Measurements from ENCODE around the gene SLC40A1.
"Not testable (repeated sequence)": the region's sequence is repeated elsewhere in the genome, so short reads cannot be mapped to it uniquely, and the experiment has no call there.

SLC40A1 gene, protein sequence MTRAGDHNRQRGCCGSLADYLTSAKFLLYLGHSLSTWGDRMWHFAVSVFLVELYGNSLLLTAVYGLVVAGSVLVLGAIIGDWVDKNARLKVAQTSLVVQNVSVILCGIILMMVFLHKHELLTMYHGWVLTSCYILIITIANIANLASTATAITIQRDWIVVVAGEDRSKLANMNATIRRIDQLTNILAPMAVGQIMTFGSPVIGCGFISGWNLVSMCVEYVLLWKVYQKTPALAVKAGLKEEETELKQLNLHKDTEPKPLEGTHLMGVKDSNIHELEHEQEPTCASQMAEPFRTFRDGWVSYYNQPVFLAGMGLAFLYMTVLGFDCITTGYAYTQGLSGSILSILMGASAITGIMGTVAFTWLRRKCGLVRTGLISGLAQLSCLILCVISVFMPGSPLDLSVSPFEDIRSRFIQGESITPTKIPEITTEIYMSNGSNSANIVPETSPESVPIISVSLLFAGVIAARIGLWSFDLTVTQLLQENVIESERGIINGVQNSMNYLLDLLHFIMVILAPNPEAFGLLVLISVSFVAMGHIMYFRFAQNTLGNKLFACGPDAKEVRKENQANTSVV

GRCh38 chr2:189580658-189581353, at the start of gene SLC40A1:
Gene SLC40A1, minus strand, starts transcription at chr2:189580786. Its CDS starts 326 bp downstream, at chr2:189580460.
- DNase-seq = peak; percentile 74

GRCh38 chr2:189629531-189630453, 49.2 kb upstream of the SLC40A1 start:
- no peak for DNase-seq

DNA sequence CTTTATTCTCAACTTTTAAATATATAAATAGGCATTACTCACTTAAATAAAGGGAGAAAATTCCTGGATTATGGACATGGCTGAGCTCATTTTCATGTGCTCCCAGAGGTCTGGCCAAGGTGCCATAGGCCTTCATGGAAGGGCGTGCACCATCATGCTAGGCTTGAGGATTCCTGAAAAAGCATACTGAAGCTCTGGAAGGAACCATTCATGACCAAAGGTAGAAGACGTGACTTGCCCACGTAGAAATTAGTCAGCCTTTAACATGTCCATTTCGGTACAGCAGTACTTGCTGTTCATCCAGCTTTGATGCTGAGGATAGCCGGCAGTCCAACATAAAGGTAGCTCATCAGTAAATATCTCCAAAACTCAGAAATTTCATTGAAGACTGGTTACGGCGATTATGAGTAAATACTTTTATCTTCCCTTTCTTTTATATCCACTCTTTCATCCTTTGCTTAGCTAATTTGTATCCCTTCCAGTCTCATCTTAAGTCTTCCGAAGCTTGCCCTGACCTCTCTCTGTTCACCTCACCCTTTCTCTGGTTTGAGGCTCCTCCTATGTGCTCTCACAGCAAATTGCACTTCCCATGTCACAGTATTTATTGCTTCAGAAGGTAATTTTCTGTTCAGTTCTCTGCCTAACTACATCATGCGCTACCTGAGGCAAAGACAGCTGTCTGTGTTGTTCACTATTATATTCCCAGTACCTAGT, 48.4 kb upstream of the SLC40A1 start:
- no peak for DNase-seq

DNA sequence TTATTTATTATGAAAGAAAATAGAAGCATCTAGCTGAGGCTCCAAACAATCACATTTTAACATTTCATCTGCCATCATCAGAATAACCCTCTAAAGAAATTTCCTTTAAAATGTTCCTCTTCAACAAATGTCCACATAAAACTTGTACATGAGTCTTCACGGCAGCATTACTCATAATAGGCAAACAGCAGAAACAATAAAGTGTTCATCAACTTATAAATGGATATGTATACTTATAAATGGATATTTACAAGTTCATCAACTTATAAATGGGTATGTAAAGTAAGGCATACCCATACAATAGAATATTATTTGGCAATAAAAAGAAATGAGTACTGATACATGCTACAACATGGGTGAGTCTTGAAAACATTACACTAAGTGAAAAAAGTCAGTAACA, 47.2 kb upstream of the SLC40A1 start:
- DNase-seq = no peak

DNA sequence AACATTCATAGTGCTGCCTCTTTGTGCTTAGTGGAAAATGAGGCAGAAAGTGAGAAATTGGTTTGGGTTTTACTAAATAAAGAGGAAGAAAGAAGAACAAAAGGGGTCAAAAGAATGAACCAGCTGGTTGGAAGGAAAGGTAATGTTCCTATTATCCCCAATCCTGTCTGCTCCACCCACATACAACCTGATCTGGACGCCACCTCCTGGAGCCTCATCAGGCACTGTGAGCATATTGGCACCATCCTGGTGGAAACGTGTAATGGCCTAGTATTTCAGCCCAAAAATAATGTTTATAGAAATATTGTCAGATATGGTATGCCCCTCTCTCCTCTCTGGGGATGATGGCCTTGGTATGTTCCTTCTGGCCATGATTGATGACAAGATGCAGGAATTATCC, 45.0 kb upstream of the SLC40A1 start:
- DNase-seq = no peak

DNA sequence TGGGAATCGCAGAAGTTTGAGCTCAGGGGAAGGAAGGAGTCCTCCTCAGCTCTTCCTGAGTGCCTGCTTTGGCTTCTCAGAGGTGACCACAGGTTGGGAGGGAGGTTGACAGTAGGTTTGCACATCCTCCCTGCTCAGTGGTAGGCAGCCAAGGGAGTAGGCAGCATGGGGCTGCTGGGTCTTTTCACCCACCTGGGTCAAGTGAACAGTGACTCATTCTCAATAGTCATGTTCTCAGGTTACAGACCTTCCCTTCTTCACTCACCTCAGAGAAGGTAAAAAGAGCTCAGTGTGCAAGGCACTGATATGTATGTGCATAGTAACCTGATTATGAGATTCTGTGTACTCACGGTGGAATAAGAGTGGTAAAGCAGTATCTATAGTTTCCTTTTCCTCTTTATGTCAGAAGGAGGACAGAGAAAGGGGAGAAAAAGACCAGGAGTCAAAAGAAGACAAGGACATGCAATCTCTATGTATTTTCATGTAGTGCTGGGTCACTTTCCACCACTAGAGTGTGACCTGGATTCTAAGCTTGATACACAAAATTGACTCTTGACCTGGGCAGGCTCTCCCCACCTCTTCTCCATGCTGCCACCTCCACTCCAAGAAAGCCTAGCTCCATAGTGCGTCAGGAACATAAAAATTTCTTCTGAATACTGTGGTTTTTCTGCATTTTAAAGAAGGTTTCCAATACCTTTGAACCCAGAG, 44.2 kb upstream of the SLC40A1 start:
- DNase-seq = no peak

DNA sequence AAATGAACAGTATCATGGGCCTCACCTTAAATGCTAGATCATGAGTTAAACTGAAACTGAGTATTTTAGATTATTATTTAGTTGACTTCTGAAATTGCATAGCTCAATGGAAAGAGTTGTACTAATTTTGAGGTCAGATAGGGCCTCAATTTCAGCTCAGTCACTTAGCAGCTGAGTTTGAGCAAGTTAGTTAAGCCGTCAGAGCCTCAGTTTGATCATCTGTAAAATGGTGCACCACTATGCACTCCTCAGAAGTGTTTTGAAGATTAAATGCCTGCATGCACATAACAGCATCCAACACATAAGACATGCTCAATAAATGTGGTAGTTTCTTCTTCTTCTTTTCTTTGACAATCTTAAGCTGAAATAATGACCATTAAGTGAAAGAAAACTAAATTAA, 42.5 kb upstream of the SLC40A1 start:
- no peak for DNase-seq

DNA sequence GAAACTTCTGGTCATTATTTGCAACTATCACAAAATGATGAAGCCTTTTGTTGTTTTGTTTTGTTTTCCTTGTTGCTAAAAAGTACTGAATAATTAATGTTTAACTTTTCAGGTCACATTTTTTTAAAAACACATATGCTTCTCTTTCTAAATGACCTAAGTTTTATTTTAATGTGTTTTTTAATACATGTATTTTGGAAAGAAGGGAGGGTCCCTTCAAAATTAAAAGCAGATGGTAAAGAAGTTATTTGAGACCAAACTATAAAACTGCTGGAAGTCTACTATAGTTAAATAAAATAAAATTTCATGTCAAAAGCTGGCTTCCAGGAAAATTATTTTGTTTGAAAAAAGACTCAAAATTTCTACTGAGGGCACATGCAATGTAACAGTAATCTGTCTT, 41.2 kb upstream of the SLC40A1 start:
- DNase-seq = no peak

GRCh38 chr2:189618197-189618596, 37.6 kb upstream of the SLC40A1 start:
- no peak for DNase-seq

GRCh38 chr2:189614585-189614984, 34.0 kb upstream of the SLC40A1 start:
- DNase-seq = no peak

- no peak for DNase-seq
Measured at GRCh38 chr2:189613650-189614420, 33.2 kb upstream of the SLC40A1 start.

DNA sequence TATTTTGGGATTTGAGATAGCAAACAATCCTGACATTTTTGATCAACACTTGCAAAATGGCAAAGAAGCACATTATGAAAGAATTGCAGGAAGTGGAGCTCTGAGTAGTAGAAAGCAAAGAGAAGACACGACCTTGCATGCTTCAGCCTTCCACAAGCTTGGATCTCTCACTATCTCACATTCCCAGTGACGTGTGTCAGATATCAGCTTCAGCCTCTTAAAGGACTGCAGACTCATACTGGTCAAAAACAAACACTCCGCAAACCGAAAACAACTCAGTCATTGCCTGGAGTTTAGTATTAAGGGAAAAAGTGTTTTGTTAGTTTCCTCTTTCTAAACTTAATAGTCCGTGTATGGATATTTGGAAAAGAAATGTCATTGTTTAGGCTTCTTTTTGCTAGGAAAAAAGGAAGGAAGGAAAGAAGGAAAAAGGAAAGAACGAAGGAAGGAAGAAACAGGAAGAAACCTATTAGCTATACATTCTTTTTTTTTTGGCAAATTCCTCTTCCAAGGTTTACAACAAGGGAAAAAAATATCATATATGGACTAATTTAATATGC, 32.6 kb upstream of the SLC40A1 start:
- no peak for DNase-seq

DNA sequence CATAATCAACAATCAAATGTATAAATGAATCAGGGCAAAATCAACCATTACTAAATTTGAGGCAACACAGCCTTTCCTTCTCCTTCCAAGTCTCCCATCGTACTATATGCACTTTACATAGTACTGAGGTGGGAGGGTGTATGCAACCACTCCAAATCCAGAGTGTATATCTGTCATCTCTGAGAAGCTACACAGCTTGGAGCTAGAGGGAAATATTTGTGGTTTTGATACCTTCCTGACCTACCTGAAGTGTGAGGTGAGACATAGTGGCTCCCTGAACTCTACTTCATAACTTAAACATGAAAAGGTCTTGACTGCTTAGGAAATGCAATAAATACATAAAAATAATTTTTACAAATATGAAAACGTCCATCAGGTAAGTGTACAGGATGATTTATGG, 30.1 kb upstream of the SLC40A1 start:
- DNase-seq = no peak

DNA sequence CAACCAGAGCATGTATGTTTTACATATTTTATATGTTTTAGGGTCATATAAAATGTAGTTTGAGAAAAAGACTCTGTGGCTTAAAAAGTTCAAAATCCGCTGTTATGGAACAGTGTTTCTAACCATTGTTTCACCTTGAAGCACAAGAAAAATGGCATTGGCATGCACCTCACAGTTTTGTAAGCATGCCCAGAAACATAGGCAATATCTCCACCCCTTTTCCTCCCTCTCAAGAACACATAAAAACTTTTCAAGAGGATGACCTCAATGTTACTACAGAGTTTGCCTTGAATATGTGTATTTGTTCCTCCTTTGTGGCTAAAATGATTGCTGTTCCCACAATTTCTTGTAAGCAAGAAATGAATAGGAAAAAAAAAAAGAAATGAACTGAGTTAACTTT, 29.3 kb upstream of the SLC40A1 start:
- no peak for DNase-seq

DNA sequence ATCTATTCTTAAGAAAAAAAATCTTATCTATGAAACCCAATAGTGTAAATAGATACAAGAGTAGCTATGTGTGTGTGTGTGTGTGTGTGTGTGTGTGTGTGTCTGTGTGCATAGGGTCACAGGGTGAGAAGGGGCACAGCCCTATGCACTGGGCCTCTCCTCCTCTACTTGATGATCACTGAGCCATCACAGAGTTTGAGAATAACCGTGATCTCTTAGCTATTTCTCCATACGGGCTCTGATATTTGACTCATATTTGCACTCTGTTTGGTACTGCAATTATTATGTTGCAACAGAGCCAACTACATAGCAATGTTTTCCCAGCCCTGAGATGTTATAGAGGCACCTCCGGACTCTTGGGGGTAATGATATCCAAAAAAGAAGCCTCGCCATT, 28.8 kb upstream of the SLC40A1 start:
- no peak for DNase-seq

DNA sequence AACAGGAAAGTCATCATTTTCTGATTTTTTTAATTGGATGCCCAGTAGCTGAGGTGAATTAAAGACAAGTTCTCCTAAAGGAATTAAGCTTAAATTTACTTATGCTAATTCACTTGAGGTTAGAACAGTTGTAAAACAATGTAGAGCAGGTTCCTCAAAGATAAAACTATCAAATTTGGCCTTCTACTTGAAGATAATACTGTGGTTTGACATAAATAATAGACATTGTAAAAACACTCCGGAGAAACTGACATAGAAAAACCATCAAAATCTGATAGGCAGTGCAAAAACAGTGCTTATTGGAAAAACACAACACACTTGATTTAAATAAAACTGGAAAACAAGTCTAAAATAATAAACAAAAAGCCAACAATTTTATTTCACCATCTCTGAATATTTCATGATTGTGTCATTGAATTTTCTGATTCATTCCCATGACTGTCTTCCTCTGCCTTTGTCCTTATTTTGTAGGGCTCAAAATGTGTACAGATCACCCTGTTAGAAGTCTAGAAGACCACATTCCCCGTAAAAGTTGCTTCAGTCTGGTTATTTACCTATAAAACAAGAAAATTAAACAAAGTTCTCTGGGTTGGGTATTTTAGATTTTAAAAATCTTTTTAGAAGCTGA, 28.3 kb upstream of the SLC40A1 start:
- no peak for DNase-seq

DNA sequence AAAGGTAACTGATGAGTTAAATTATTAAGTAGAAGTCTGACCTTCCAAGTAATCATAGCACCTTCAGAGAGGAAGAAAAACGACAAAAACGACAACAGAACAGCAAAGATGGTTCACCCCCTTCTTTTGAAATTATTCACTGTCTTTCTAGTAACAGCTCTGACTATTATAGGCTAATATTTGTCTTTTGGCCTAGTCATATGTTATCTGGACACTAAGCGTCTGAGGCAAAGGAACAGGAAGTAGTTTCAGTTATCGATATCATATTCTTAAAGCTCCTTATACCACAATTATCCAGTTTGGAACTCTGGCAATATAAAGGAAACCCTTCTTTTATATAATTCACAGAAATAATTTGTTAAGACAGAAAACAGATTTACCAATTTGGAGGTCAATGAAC, 27.6 kb upstream of the SLC40A1 start:
- no peak for DNase-seq

DNA sequence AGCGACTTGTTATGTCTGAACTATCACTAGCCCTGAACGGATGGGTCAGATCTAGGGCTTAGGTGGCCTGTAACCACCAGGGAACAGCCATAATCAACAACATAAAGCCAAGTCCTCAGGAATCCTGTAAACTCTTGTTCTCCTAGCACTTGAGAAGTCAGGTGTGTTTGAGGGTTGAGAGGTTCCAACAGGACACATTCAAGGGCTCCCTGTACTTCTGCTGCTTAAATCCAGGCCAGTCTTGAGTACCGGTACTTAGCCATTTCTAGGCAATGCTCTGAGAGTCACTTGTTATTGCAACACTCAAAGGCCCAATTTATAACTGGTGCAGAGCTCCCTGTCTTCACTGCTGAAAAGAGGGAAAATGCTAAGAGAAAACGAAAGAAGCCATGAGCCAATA, 21.6 kb upstream of the SLC40A1 start:
- no peak for DNase-seq

DNA sequence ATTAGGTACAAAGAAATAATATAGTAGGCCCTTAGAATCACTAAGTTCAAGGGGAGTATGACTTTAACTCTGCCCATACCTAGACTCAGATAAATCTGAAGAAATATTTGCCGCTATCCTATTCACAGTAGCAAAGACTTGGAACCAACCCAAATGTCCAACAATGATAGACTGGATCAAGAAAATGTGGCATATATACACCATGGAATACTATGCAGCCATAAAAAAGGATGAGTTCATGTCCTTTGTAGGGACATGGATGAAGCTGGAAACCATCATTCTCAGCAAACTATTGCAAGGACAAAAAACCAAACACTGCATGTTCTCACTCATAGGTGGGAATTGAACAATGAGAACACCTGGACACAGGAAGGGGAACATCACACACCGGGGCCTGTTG, 21.1 kb upstream of the SLC40A1 start:
- DNase-seq = not testable (repeated sequence)

DNA sequence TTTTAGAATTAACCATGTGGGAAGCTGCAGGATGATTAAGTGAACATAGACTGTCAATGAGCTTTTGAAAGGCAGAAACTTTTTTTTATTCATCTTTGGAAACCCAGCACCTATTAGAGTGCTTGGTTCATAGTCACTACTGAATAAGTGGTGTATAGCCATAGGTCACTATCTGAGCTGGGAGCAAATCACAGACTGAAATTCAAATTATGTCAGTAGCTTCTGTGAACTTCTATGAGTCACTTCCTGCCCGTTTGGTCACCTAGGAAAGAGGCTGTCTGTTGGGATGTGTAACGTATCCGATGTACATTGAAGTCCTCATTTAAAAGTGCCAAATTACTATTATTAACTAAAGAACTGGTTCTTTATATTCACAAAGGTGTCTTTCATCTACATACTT, 20.5 kb upstream of the SLC40A1 start:
- no peak for DNase-seq
